Measurements from ENCODE around the gene FRS3.

DNA sequence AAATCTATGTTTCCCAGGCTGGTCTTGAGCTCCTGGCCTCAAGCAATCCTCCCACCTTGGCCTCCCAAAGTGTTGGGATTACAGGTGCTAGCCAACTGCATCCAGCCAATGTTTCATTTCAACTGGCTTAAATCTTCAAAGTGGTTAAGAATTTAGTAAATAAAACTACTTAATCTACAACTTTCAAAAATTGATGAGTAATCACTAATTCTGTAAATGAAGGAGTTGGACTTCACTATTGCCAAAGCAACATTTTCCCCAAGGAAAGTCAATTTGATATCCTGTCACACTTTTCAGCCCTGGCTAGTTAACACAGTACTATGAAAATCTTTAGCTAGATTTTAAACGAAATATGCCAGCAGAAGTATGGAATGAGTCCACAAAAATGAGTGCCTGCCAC is 11.6 kb upstream of the FRS3 start:
- no peak for TF ChIP-seq BCL11A (tag by site-specific recombination; IDR thresholded peaks at IDR 0.05; ENCODE audit: low read depth)
- no peak for TF ChIP-seq ZNF785 (tag by site-specific recombination; IDR thresholded peaks at IDR 0.05)
- TF ChIP-seq, protein P1, sequence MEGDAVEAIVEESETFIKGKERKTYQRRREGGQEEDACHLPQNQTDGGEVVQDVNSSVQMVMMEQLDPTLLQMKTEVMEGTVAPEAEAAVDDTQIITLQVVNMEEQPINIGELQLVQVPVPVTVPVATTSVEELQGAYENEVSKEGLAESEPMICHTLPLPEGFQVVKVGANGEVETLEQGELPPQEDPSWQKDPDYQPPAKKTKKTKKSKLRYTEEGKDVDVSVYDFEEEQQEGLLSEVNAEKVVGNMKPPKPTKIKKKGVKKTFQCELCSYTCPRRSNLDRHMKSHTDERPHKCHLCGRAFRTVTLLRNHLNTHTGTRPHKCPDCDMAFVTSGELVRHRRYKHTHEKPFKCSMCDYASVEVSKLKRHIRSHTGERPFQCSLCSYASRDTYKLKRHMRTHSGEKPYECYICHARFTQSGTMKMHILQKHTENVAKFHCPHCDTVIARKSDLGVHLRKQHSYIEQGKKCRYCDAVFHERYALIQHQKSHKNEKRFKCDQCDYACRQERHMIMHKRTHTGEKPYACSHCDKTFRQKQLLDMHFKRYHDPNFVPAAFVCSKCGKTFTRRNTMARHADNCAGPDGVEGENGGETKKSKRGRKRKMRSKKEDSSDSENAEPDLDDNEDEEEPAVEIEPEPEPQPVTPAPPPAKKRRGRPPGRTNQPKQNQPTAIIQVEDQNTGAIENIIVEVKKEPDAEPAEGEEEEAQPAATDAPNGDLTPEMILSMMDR (tag by site-specific recombination; IDR thresholded peaks at IDR 0.05) = no peak
- TF ChIP-seq, protein P2, sequence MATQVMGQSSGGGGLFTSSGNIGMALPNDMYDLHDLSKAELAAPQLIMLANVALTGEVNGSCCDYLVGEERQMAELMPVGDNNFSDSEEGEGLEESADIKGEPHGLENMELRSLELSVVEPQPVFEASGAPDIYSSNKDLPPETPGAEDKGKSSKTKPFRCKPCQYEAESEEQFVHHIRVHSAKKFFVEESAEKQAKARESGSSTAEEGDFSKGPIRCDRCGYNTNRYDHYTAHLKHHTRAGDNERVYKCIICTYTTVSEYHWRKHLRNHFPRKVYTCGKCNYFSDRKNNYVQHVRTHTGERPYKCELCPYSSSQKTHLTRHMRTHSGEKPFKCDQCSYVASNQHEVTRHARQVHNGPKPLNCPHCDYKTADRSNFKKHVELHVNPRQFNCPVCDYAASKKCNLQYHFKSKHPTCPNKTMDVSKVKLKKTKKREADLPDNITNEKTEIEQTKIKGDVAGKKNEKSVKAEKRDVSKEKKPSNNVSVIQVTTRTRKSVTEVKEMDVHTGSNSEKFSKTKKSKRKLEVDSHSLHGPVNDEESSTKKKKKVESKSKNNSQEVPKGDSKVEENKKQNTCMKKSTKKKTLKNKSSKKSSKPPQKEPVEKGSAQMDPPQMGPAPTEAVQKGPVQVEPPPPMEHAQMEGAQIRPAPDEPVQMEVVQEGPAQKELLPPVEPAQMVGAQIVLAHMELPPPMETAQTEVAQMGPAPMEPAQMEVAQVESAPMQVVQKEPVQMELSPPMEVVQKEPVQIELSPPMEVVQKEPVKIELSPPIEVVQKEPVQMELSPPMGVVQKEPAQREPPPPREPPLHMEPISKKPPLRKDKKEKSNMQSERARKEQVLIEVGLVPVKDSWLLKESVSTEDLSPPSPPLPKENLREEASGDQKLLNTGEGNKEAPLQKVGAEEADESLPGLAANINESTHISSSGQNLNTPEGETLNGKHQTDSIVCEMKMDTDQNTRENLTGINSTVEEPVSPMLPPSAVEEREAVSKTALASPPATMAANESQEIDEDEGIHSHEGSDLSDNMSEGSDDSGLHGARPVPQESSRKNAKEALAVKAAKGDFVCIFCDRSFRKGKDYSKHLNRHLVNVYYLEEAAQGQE (tag by site-specific recombination; IDR thresholded peaks at IDR 0.05) = no peak
- no peak for TF ChIP-seq MEIS1 (CRISPR knock-in tag; IDR thresholded peaks at IDR 0.05; ENCODE audit: borderline replicate concordance)
- no peak for TF ChIP-seq YY1 (tag by site-specific recombination; IDR thresholded peaks at IDR 0.05)
- TF ChIP-seq, protein P3, sequence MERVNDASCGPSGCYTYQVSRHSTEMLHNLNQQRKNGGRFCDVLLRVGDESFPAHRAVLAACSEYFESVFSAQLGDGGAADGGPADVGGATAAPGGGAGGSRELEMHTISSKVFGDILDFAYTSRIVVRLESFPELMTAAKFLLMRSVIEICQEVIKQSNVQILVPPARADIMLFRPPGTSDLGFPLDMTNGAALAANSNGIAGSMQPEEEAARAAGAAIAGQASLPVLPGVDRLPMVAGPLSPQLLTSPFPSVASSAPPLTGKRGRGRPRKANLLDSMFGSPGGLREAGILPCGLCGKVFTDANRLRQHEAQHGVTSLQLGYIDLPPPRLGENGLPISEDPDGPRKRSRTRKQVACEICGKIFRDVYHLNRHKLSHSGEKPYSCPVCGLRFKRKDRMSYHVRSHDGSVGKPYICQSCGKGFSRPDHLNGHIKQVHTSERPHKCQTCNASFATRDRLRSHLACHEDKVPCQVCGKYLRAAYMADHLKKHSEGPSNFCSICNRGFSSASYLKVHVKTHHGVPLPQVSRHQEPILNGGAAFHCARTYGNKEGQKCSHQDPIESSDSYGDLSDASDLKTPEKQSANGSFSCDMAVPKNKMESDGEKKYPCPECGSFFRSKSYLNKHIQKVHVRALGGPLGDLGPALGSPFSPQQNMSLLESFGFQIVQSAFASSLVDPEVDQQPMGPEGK (tag by site-specific recombination; IDR thresholded peaks at IDR 0.05) = no peak
- no peak for TF ChIP-seq ZBTB8A (tag by site-specific recombination; IDR thresholded peaks at IDR 0.05)
- TF ChIP-seq KLF16 (tag by site-specific recombination; IDR thresholded peaks at IDR 0.05) = no peak
- TF ChIP-seq RBAK (tag by site-specific recombination; IDR thresholded peaks at IDR 0.05) = no peak
- no peak for TF ChIP-seq ZIC2 (tag by site-specific recombination; IDR thresholded peaks at IDR 0.05)
